OCI-LY7 (cell line): ENCODE data around the gene ANAPC16. TPM values are rescaled to one million over a fixed set of nuclear protein-coding genes. Genes with fewer than 3 reads are reported as not detected.

Experiments used
- BruUV-seq: library from RNA; stranded (reverse); fragments of 400-500 nt; replicated peaks from 2 replicates; lab custom pipeline; 2021; lab: Mats Ljungman, UMichigan
- CTCF ChIA-PET: fragments of 300-600 bp; sonication (Branson Sonifier 250); formaldehyde crosslinking; loops from one replicate; lab custom pipeline; 2022; ENCODE audit warnings: antibody characterized with exemption; ENCODE audit not compliant: unreplicated experiment; lab: Charles Lee
- POLR2A ChIA-PET: fragments of 300-600 bp; sonication (Branson Sonifier 250); formaldehyde crosslinking; loops from one replicate; lab custom pipeline; 2022; ENCODE audit warnings: antibody characterized with exemption; lab: Charles Lee
- DNase-seq: peaks from one replicate; pipeline ENCODE4 v3.0.0-alpha.2; 2015; ENCODE audit warnings: low spot score
- H2AFZ ChIP-seq: fragments of 200-600 bp; sonication (generic), shearing (Covaris generic); 2 replicates; pipeline ENCODE4 v1.6.1; 2014; ENCODE audit warnings: mild to moderate bottlenecking, antibody characterized with exemption, low read length, moderate library complexity
- H3K27ac ChIP-seq: fragments of 200-600 bp; sonication (generic); 2 replicates; pipeline ENCODE4 v1.5.1; 2014; ENCODE audit warnings: mixed run types, low read depth, mild to moderate bottlenecking, moderate library complexity, low read length, inconsistent platforms; ENCODE audit not compliant: poor library complexity, severe bottlenecking
- H3K36me3 ChIP-seq: fragments of 200-600 bp; sonication (generic); 2 replicates; pipeline ENCODE4 v1.6.1; 2014; ENCODE audit warnings: mild to moderate bottlenecking, antibody characterized with exemption, low read length, moderate library complexity, mixed read lengths; ENCODE audit not compliant: insufficient read depth
- H3K4me1 ChIP-seq: fragments of 200-600 bp; sonication (generic); 2 replicates; pipeline ENCODE4 v1.5.1; 2014; ENCODE audit warnings: mild to moderate bottlenecking, low read length; ENCODE audit not compliant: insufficient read depth, poor library complexity, severe bottlenecking
- H3K4me2 ChIP-seq: fragments of 200-600 bp; sonication (generic); 2 replicates; pipeline ENCODE4 v1.6.1; 2014; ENCODE audit warnings: mild to moderate bottlenecking, low read length
- H3K4me3 ChIP-seq: fragments of 200-600 bp; sonication (generic); 2 replicates; pipeline ENCODE4 v1.5.1; 2014; ENCODE audit warnings: mild to moderate bottlenecking, low read depth, low read length; ENCODE audit not compliant: poor library complexity, severe bottlenecking
- H3K79me2 ChIP-seq: fragments of 200-600 bp; sonication (generic); 2 replicates; pipeline ENCODE4 v1.6.1; 2016; ENCODE audit warnings: low read depth, mild to moderate bottlenecking, low read length, moderate library complexity, mixed read lengths; ENCODE audit not compliant: insufficient read depth
- H3K9me2 ChIP-seq: fragments of 200-600 bp; sonication (generic); 2 replicates; pipeline ENCODE4 v1.6.1; 2016; ENCODE audit warnings: mild to moderate bottlenecking, low read length, mixed read lengths; ENCODE audit not compliant: insufficient read depth
- H3K9me3 ChIP-seq: fragments of 200-600 bp; sonication (generic); 2 replicates; pipeline ENCODE4 v1.6.1; 2014; ENCODE audit warnings: mild to moderate bottlenecking, mixed run types, low read length, mixed read lengths
- H4K20me1 ChIP-seq: fragments of 200-600 bp; sonication (generic); 2 replicates; pipeline ENCODE4 v1.6.1; 2014; ENCODE audit warnings: mild to moderate bottlenecking, antibody characterized with exemption, low read length, moderate library complexity, mixed read lengths; ENCODE audit not compliant: insufficient read depth
- CTCF ChIP-seq: fragments of 200-600 bp; sonication (generic); conservative IDR thresholded peaks from 2 replicates; pipeline ENCODE4 v1.5.1; 2014; ENCODE audit warnings: mild to moderate bottlenecking, antibody characterized with exemption, low read length, moderate library complexity, mixed read lengths
- EZH2phosphoT487 ChIP-seq: fragments of 200-600 bp; sonication (generic); IDR thresholded peaks from 2 replicates; pipeline ENCODE4 v1.6.1; 2018; ENCODE audit warnings: low read depth, borderline replicate concordance, mild to moderate bottlenecking, mixed run types, antibody characterized with exemption, low read length, moderate library complexity, mixed read lengths
- intact Hi-C: fragments of 100-400 bp; cut with micrococcal nuclease; formaldehyde crosslinking; loops from one replicate; pipeline ENCODE4 v1.10.0; 2022; ENCODE audit not compliant: unreplicated experiment
- total RNA-seq, 2 experiments: library from RNA; depleted of rRNA in 1 of 2; stranded (reverse); fragments of >200 nt in 1 of 2; shearing (Covaris generic) in 1 of 2; gene quantifications; 2 replicates each; pipeline ENCODE4 v1.2.3, GENCODE V29; 2014 to 2022

Gene ANAPC16
- total RNA-seq, 2 experiments from 2014 or later = 68.0 to 92.8 TPM

DNA sequence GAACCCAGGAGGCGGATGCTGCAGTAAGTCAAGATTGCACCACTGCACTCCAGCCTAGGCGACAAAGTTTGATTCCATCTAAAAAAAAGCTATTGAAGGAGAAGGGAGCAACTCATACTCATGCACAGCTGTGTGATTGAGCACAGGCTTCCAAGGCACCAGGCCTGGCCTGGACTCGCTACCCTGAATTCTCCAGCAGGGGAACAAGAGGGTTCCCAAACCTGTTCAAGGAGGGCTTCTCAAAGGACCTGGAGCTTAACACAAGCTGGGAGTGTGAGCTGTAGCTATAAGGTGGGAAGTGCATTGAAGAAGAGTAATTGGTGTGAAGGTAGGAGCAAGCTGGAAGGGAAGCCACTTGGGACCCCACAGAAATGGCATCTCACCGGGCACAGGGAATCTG lies 42.8 kb downstream of the ANAPC16 start:
- H3K4me3 ChIP-seq = no peak overlapping the region
- intact Hi-C loops = no loop called here
- TF ChIP-seq EZH2phosphoT487 (no peak), CTCF (no peak)
- DNase-seq = no peak
- no peaks in the 10 kb centered on the region for H3K36me3 ChIP-seq
- CTCF ChIA-PET = interaction anchor here (0.7 to 1.7 kb wide), 2 partner anchors 16 to 63 kb away, joined by 4 to 6 read pairs; no protein-coding TSS in a partner anchor
- H3K27ac ChIP-seq = no peak overlapping the region
- H4K20me1 ChIP-seq = no peaks in the 10 kb centered on the region
- no peak overlapping the region for H3K4me2 ChIP-seq
- no TSS peak for BruUV-seq
- H3K79me2 ChIP-seq = no peaks in the 10 kb centered on the region
- peaks cover 73% of the 10 kb centered on the region for H3K4me1 ChIP-seq
- no peaks in the 10 kb centered on the region for H3K9me3 ChIP-seq
- H2AFZ ChIP-seq = no peak overlapping the region
- no peaks in the 10 kb centered on the region for H3K9me2 ChIP-seq
- POLR2A ChIA-PET = interaction anchor here (0.8 to 4.8 kb wide), 5 partner anchors 11 to 74 kb away, joined by 3 to 37 read pairs (median 17); partner anchors contain the start of gene DDIT4

- TF ChIP-seq EZH2phosphoT487 (no peak), CTCF (no peak)
- no TSS peak for BruUV-seq
- no peaks in the 10 kb centered on the region for H3K9me3 ChIP-seq
- DNase-seq = peak; percentile 40
- no peaks in the 10 kb centered on the region for H4K20me1 ChIP-seq
- H3K4me1 ChIP-seq = peaks cover 79% of the 10 kb centered on the region
- intact Hi-C loops = loop anchor here (1.0 kb wide), 2 partner anchors 11 to 61 kb away; no protein-coding TSS in a partner anchor
- peak overlapping the region; percentile 74 for H3K27ac ChIP-seq
- no peaks in the 10 kb centered on the region for H3K79me2 ChIP-seq
- H3K4me3 ChIP-seq = peak overlapping the region; percentile 66
- ChIA-PET CTCF (interaction anchor here (0.5 to 1.7 kb wide), 2 partner anchors 15 to 59 kb away, joined by 6 to 7 read pairs; no protein-coding TSS in a partner anchor), POLR2A (interaction anchor here (0.6 to 4.8 kb wide), 20 partner anchors 7 to 400 kb away, joined by 3 to 37 read pairs (median 4); partner anchors contain the start of gene DDIT4)
- no peaks in the 10 kb centered on the region for H3K9me2 ChIP-seq
- H2AFZ ChIP-seq = peak overlapping the region; percentile 68; the same call in 1 of the 2 replicates
- peak overlapping the region; percentile 96 for H3K4me2 ChIP-seq
- H3K36me3 ChIP-seq = no peaks in the 10 kb centered on the region
Measured at GRCh38 chr10:72259491-72260238, 43.9 kb downstream of the ANAPC16 start.
